D721Med (cell line): Measurements from ENCODE around the gene EFCAB7.

Source experiments
- DNase-seq: peaks from one replicate; pipeline ENCODE4 v3.0.0; 2011; ENCODE audit warnings: low spot score; ENCODE audit not compliant: insufficient read length
- FAIRE-seq: peaks from 2 replicates; lab custom pipeline; 2011; peaks lifted over from hg19 to GRCh38; lab: Jason Lieb, UNC
- TF ChIP-seq, protein P1 (sequence below): IDR thresholded peaks from 2 replicates; pipeline ENCODE4 v1.5.1; 2012; ENCODE audit warnings: mild to moderate bottlenecking, control low read depth; ENCODE audit not compliant: insufficient read depth; ENCODE audit errors: missing control alignments

The EFCAB7 gene

DNA sequence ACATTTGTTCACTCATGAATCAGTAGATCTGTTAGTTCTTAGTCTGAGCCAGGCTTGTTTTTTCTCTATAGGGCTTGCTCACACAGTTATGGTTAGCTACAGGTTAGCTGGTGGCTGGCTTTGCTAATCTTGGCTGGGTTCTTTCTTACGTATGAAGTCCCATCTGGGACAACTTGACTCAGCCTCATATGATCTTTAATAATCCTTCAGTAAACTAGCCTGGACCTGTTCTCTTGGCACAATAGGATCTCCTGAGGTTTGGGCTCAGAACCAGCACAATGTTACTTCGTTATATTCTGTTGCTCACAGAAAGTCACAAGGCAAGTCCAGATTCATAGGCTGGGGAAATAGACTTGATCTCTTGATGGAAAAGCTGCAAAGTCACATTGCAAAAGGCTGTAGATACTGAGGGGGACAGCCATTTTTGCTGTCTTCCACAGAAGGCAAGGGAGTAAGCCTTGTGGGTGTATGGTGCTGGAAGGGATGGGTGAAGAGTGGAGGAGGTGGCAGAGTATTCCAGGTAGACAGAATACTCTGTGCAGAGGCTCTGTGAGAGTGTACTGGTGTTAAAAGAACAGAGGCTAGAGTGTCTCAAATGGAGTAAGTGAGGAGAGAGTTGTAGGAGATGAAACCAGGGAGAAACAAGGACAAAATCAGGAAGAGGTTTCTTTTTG lies 24.4 kb downstream of the EFCAB7 start:
- DNase-seq (no peak), FAIRE-seq (no peak)
- TF ChIP-seq, protein P1, sequence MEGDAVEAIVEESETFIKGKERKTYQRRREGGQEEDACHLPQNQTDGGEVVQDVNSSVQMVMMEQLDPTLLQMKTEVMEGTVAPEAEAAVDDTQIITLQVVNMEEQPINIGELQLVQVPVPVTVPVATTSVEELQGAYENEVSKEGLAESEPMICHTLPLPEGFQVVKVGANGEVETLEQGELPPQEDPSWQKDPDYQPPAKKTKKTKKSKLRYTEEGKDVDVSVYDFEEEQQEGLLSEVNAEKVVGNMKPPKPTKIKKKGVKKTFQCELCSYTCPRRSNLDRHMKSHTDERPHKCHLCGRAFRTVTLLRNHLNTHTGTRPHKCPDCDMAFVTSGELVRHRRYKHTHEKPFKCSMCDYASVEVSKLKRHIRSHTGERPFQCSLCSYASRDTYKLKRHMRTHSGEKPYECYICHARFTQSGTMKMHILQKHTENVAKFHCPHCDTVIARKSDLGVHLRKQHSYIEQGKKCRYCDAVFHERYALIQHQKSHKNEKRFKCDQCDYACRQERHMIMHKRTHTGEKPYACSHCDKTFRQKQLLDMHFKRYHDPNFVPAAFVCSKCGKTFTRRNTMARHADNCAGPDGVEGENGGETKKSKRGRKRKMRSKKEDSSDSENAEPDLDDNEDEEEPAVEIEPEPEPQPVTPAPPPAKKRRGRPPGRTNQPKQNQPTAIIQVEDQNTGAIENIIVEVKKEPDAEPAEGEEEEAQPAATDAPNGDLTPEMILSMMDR: no peak

DNA sequence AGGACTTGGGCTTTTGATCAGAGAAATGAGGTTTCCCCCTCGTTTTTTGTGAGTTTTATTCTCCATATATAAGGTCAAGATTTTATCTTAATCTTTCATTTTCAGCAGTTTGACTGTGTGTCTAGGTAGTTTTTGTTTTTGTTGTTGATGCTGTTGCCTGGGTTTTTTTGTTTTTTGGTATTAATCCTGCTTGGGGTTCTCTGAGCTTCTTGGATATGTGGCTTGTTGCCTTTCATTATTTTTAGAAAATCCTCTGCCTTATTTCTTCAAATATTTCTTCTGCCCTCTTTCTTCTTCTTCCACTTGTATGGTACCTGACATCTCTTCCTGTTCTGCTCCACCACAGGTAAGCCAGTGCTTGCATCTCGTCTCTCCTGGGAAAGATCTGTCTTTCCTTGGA lies 25.0 kb downstream of the EFCAB7 start:
- no peak for DNase-seq
- no peak for FAIRE-seq
- TF ChIP-seq, protein P1: no peak

DNA sequence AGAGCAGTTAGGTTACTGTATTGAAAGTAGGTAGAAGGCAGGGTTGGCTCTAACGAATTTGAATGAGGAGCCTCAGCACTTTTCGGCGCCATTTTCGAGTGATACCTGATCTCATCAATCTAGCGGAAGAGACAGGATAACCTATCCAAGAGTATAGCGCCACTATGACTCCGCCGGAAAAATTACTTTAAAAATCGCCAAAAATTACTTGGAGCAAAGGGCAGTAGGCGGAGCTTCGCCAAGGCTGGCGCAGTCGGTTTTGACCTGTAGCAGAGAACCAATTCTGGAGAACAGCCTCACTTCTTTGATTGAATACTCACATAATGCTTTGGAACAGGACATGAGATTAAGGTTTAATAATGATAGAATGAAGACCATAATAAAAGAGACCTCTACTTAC lies 25.6 kb downstream of the EFCAB7 start:
- FAIRE-seq: no peak
- TF ChIP-seq, protein P1: no peak

DNA sequence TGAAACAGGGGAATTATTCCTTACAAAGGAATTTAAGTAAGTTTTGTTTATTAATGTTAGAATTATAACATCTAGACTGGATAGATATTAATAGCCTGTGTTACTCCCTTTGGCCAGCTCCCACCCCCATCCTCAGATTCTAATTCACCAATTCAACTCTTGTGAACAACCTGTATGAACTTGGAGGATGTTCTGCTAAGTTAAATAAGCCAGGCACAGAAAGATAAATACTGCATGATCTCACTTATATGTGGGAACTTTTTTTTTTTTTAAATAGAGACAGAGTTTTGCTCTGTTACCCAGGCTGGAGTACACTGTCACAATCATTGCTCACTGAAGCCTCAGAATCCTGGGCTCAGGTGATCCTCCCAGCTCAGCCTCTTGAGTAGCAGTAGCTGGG lies 32.2 kb downstream of the EFCAB7 start:
- TF ChIP-seq, protein P1: no peak
- no peak for FAIRE-seq

More for the DNA sequence above, 25.6 kb downstream of the EFCAB7 start:
- DNase-seq: no peak

DNA sequence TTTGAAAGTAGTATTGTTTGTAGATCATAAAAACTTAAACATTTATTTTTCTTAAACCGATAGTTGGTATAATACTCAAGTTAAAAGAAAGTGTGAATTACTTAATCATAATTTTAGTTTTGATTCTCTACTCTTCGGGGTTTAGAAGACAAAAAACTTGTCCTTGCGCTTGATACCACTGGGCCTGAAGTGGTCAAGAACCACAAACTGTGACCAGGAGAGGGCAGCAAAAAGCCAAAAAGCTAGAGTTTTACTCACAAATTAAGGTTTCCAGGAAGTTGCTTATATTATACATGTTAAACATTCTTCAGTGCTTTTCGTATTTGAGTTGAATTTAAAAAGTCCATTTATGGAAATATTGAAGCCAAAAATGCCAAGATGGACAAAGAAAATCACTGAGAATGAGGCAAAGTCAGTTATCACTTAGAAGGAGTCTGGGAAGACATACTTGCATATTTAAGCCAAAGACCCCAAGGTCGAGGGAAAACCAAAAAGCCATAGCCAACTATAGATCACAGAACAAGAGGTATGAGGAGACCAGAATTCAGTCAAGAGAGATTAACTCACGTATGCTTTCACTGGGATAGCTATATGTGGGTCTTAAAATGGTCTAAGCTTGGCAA lies 34.2 kb downstream of the EFCAB7 start:
- DNase-seq (no peak), FAIRE-seq (no peak)
- TF ChIP-seq, protein P1: peak; percentile 44

More for the DNA sequence above, 32.2 kb downstream of the EFCAB7 start:
- no peak for DNase-seq

DNA sequence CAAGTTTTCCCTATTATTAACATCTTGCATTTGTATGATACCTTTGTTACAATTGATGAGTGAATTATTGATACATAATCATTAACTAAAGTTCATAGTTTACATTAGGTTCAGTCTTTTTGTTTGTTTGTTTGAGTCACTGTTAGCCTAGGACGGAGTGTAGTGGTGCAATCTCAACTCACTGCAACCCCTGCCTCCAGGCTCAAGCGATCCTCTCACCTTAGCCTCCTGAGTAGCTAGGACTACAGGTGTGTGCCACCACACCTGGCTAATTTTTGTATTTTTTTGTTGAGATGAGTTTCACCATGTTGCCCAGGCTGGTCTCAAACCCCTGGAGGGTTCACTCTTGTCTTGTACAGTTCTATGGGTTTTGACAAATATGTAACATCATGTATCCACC lies 36.0 kb downstream of the EFCAB7 start:
- DNase-seq (no peak), FAIRE-seq (no peak)
- TF ChIP-seq, protein P1: no peak

DNA sequence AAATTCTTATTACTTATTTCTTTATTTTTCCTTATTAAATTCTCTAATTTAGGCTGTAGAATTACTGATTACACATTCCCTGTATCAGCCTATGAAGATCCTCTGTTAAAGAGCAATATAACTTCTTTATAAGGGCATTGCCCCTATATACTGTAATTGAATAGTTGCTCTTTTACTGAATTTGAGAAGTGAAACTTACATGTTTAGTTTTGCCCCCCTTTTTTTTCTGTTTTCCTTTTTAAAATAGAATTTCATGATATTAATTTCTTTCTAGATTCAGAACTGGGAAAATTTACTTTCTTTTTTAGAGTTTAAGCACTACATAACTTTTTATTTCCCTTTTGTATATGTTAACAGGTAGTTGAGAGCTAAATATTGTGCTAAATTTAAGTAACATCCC lies 40.4 kb downstream of the EFCAB7 start:
- no peak for DNase-seq
- FAIRE-seq: no peak
- TF ChIP-seq, protein P1: no peak
